Measurements from ENCODE around the gene E4F1.

The E4F1 gene

GRCh38 chr16:2189252-2189893 lies 34.0 kb upstream of the E4F1 start:
- no peaks in the 10 kb centered on the region for H3K4me1 ChIP-seq
- no peak overlapping the region for H3K27ac ChIP-seq
- no peaks in the 10 kb centered on the region for H3K36me3 ChIP-seq
- no peak overlapping the region for H3K4me3 ChIP-seq
- H3K27me3 ChIP-seq, result peaks cover 0 to 26% of the 10 kb centered on the region in 2 donors
- DNase-seq, result no peak
- no peak for TF ChIP-seq CTCF (IDR thresholded peaks at IDR 0.05)
- H3K9me3 ChIP-seq, result no peaks in the 10 kb centered on the region
- intact Hi-C loops (cut with DNase I; ENCODE audit: low total_unique reads), result no loop called here

- Histone ChIP-seq H3K9me3 (no peaks in the 10 kb centered on the region), H3K36me3 (no peaks in the 10 kb centered on the region), H3K4me1 (peaks cover 0 to 3% (median 2%) of the 10 kb centered on the region in 4 donors), H3K27me3 (peaks cover 0 to 31% of the 10 kb centered on the region in 2 donors), H3K27ac (no peak overlapping the region), H3K4me3 (no peak overlapping the region)
- no peak for DNase-seq
- intact Hi-C loops (cut with DNase I; ENCODE audit: low total_unique reads), result no loop called here
- TF ChIP-seq CTCF (IDR thresholded peaks at IDR 0.05), result no peak
These were observed 33.3 kb upstream of the E4F1 start for GRCh38 chr16:2190002-2190658.

GRCh38 chr16:2190659-2191445 lies 32.5 kb upstream of the E4F1 start:
- intact Hi-C loops (cut with DNase I; ENCODE audit: low total_unique reads), result no loop called here
- Histone ChIP-seq H3K4me3 (no peak overlapping the region), H3K27me3 (peaks cover 0 to 35% of the 10 kb centered on the region in 2 donors), H3K36me3 (no peaks in the 10 kb centered on the region), H3K27ac (no peak overlapping the region), H3K4me1 (peaks cover 0 to 10% (median 9%) of the 10 kb centered on the region in 4 donors), H3K9me3 (no peaks in the 10 kb centered on the region)
- no peak for TF ChIP-seq CTCF (IDR thresholded peaks at IDR 0.05)
- no peak for DNase-seq

GRCh38 chr16:2191446-2191706 lies 32.0 kb upstream of the E4F1 start:
- H3K27me3 ChIP-seq, result peaks cover 0 to 40% of the 10 kb centered on the region in 2 donors
- intact Hi-C loops (cut with DNase I; ENCODE audit: low total_unique reads), result no loop called here
- H3K4me3 ChIP-seq, result no peak overlapping the region
- no peak for DNase-seq
- no peak overlapping the region for H3K27ac ChIP-seq
- no peaks in the 10 kb centered on the region for H3K9me3 ChIP-seq
- H3K4me1 ChIP-seq, result peaks cover 0 to 14% (median 13%) of the 10 kb centered on the region in 4 donors
- no peak for TF ChIP-seq CTCF (IDR thresholded peaks at IDR 0.05)
- no peaks in the 10 kb centered on the region for H3K36me3 ChIP-seq

- no peak for DNase-seq
- Histone ChIP-seq H3K27me3 (peaks cover 2 to 61% of the 10 kb centered on the region in 2 donors), H3K4me1 (peaks cover 0 to 21% (median 16%) of the 10 kb centered on the region in 4 donors), H3K9me3 (no peaks in the 10 kb centered on the region), H3K27ac (no peak overlapping the region), H3K4me3 (no peak overlapping the region), H3K36me3 (no peaks in the 10 kb centered on the region)
- TF ChIP-seq CTCF (IDR thresholded peaks at IDR 0.05), result no peak
- intact Hi-C loops (cut with DNase I; ENCODE audit: low total_unique reads), result no loop called here
These were observed 29.1 kb upstream of the E4F1 start for GRCh38 chr16:2194166-2194834.

Data from tibial artery (tissue), 4 donors.